Measurements from ENCODE around the gene BEND5. TPM values are rescaled to one million over a fixed set of nuclear protein-coding genes. Genes with fewer than 3 reads are reported as not detected.

BEND5 gene, protein sequence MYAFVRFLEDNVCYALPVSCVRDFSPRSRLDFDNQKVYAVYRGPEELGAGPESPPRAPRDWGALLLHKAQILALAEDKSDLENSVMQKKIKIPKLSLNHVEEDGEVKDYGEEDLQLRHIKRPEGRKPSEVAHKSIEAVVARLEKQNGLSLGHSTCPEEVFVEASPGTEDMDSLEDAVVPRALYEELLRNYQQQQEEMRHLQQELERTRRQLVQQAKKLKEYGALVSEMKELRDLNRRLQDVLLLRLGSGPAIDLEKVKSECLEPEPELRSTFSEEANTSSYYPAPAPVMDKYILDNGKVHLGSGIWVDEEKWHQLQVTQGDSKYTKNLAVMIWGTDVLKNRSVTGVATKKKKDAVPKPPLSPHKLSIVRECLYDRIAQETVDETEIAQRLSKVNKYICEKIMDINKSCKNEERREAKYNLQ
- 1 to 10 TPM in 1 of 4 donors, under 1 TPM in 3; 0.64 to 1.4 (median 0.85) TPM for total RNA-seq

GRCh38 chr1:48776393-48777218 is at the start of gene BEND5:
Gene BEND5, minus strand, starts transcription at chr1:48776891. Its CDS starts 60 bp downstream, at chr1:48776831.
- 2% methylated on average over 47 of the region's 73 CpGs for WGBS
- Histone ChIP-seq H3K27ac (peak within 1 kb of the TSS; percentile 77), H3K4me3 (peak within 1 kb of the TSS; percentile 80), H3K4me1 (peaks cover 21% of the 10 kb centered on the region), H3K9me3 (no peaks in the 10 kb centered on the region), H3K36me3 (no peaks in the 10 kb centered on the region), H3K27me3 (no peaks in the 10 kb centered on the region)
- DNase-seq (ENCODE audit: low spot score in 2 of 2), result peak; percentile 69 to 87
- no peak for TF ChIP-seq POLR2A (IDR thresholded peaks at IDR 0.05)
- TF ChIP-seq, protein P1, sequence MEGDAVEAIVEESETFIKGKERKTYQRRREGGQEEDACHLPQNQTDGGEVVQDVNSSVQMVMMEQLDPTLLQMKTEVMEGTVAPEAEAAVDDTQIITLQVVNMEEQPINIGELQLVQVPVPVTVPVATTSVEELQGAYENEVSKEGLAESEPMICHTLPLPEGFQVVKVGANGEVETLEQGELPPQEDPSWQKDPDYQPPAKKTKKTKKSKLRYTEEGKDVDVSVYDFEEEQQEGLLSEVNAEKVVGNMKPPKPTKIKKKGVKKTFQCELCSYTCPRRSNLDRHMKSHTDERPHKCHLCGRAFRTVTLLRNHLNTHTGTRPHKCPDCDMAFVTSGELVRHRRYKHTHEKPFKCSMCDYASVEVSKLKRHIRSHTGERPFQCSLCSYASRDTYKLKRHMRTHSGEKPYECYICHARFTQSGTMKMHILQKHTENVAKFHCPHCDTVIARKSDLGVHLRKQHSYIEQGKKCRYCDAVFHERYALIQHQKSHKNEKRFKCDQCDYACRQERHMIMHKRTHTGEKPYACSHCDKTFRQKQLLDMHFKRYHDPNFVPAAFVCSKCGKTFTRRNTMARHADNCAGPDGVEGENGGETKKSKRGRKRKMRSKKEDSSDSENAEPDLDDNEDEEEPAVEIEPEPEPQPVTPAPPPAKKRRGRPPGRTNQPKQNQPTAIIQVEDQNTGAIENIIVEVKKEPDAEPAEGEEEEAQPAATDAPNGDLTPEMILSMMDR (IDR thresholded peaks at IDR 0.05), result no peak

- H3K4me3 ChIP-seq, result no peak overlapping the region
- DNase-seq (ENCODE audit: low spot score in 2 of 2), result no peak
- no peaks in the 10 kb centered on the region for H3K36me3 ChIP-seq
- no peaks in the 10 kb centered on the region for H3K4me1 ChIP-seq
- H3K27me3 ChIP-seq, result no peaks in the 10 kb centered on the region
- H3K27ac ChIP-seq, result no peak overlapping the region
- H3K9me3 ChIP-seq, result no peaks in the 10 kb centered on the region
- TF ChIP-seq POLR2AphosphoS5 (IDR thresholded peaks at IDR 0.05) (no peak), EP300 (IDR thresholded peaks at IDR 0.05) (no peak), POLR2A (IDR thresholded peaks at IDR 0.05) (no peak)
- TF ChIP-seq, protein P1 (IDR thresholded peaks at IDR 0.05), result no peak
Measured at GRCh38 chr1:48823168-48823567, 46.5 kb upstream of the BEND5 start.

GRCh38 chr1:48820491-48820890 is 43.8 kb upstream of the BEND5 start:
- WGBS, result 93% methylated on average over 3 of the region's 3 CpGs
- Histone ChIP-seq H3K4me3 (no peak overlapping the region), H3K27ac (no peak overlapping the region), H3K36me3 (no peaks in the 10 kb centered on the region), H3K27me3 (no peaks in the 10 kb centered on the region), H3K9me3 (no peaks in the 10 kb centered on the region), H3K4me1 (no peaks in the 10 kb centered on the region)
- DNase-seq (ENCODE audit: low spot score in 2 of 2), result no peak
- TF ChIP-seq EP300 (IDR thresholded peaks at IDR 0.05), result no peak
- TF ChIP-seq, protein P1 (IDR thresholded peaks at IDR 0.05), result no peak
- no peak for TF ChIP-seq POLR2AphosphoS5 (IDR thresholded peaks at IDR 0.05)
- TF ChIP-seq POLR2A (IDR thresholded peaks at IDR 0.05), result no peak

- Histone ChIP-seq H3K27me3 (no peaks in the 10 kb centered on the region), H3K4me1 (no peaks in the 10 kb centered on the region), H3K27ac (no peak overlapping the region), H3K36me3 (no peaks in the 10 kb centered on the region), H3K9me3 (no peaks in the 10 kb centered on the region), H3K4me3 (no peak overlapping the region)
- WGBS, result 69% methylated on average over 4 of the region's 4 CpGs
- TF ChIP-seq POLR2AphosphoS5 (IDR thresholded peaks at IDR 0.05) (no peak), EP300 (IDR thresholded peaks at IDR 0.05) (no peak), POLR2A (IDR thresholded peaks at IDR 0.05) (no peak)
- TF ChIP-seq, protein P1 (IDR thresholded peaks at IDR 0.05), result peak in 1 of 2 donors; percentile 55
- DNase-seq (ENCODE audit: low spot score in 2 of 2), result peak in 1 of 2 donors; percentile 60
Measured at GRCh38 chr1:48817505-48818114, 40.9 kb upstream of the BEND5 start.

Data from suprapubic skin (tissue), 4 donors.